ENCODE results near the gene MED17.
"Not testable (repeated sequence)": the region's sequence is repeated elsewhere in the genome, so short reads cannot be mapped to it uniquely, and the experiment has no call there.

DNA sequence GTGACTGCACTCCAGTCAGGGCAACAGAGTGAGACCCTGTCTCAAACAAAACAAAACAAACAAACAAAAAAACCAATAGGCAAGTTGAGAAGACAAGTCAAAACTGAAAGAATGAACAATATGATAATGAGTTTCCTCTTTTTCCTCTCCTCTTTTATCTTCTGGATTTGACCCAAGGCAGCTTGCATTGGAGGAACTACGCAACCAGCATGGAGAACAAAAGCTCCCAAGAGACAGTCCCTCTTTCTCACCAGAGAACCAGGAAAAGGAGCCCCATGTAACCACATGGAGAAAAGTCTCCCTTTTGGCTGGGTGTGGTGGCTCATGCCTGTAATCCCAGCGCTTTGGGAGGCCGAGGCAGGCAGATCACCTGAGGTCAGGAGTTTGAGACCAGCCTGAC is 9.5 kb upstream of the MED17 start:
- not testable (repeated sequence) for TF ChIP-seq EZH2phosphoT487 (IDR thresholded peaks at IDR 0.05; ENCODE audit: borderline replicate concordance, low read depth); TAF1 (IDR thresholded peaks at IDR 0.05; ENCODE audit: borderline replicate concordance, low read depth, low read length); TEAD4 (IDR thresholded peaks at IDR 0.05; ENCODE audit: borderline replicate concordance, insufficient read depth); NRF1 (IDR thresholded peaks at IDR 0.05; ENCODE audit: low read depth, low read length); MEF2A (IDR thresholded peaks at IDR 0.05; ENCODE audit: borderline replicate concordance, low read depth); SMC3 (IDR thresholded peaks at IDR 0.05; ENCODE audit: low read depth, low read length); RAD21 (IDR thresholded peaks at IDR 0.05; ENCODE audit: low read length); EP300 (IDR thresholded peaks at IDR 0.05; ENCODE audit: borderline replicate concordance in 1 of 2, low read depth in 1 of 2, low read length in 1 of 2); YY1 (IDR thresholded peaks at IDR 0.05; ENCODE audit: low read depth)
- TF ChIP-seq, protein P1, sequence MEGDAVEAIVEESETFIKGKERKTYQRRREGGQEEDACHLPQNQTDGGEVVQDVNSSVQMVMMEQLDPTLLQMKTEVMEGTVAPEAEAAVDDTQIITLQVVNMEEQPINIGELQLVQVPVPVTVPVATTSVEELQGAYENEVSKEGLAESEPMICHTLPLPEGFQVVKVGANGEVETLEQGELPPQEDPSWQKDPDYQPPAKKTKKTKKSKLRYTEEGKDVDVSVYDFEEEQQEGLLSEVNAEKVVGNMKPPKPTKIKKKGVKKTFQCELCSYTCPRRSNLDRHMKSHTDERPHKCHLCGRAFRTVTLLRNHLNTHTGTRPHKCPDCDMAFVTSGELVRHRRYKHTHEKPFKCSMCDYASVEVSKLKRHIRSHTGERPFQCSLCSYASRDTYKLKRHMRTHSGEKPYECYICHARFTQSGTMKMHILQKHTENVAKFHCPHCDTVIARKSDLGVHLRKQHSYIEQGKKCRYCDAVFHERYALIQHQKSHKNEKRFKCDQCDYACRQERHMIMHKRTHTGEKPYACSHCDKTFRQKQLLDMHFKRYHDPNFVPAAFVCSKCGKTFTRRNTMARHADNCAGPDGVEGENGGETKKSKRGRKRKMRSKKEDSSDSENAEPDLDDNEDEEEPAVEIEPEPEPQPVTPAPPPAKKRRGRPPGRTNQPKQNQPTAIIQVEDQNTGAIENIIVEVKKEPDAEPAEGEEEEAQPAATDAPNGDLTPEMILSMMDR (IDR thresholded peaks at IDR 0.05): not testable (repeated sequence)
- TF ChIP-seq, protein P2, sequence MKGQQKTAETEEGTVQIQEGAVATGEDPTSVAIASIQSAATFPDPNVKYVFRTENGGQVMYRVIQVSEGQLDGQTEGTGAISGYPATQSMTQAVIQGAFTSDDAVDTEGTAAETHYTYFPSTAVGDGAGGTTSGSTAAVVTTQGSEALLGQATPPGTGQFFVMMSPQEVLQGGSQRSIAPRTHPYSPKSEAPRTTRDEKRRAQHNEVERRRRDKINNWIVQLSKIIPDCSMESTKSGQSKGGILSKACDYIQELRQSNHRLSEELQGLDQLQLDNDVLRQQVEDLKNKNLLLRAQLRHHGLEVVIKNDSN (IDR thresholded peaks at IDR 0.05; ENCODE audit: borderline replicate concordance, low read depth): not testable (repeated sequence)
- TF ChIP-seq, protein P3, sequence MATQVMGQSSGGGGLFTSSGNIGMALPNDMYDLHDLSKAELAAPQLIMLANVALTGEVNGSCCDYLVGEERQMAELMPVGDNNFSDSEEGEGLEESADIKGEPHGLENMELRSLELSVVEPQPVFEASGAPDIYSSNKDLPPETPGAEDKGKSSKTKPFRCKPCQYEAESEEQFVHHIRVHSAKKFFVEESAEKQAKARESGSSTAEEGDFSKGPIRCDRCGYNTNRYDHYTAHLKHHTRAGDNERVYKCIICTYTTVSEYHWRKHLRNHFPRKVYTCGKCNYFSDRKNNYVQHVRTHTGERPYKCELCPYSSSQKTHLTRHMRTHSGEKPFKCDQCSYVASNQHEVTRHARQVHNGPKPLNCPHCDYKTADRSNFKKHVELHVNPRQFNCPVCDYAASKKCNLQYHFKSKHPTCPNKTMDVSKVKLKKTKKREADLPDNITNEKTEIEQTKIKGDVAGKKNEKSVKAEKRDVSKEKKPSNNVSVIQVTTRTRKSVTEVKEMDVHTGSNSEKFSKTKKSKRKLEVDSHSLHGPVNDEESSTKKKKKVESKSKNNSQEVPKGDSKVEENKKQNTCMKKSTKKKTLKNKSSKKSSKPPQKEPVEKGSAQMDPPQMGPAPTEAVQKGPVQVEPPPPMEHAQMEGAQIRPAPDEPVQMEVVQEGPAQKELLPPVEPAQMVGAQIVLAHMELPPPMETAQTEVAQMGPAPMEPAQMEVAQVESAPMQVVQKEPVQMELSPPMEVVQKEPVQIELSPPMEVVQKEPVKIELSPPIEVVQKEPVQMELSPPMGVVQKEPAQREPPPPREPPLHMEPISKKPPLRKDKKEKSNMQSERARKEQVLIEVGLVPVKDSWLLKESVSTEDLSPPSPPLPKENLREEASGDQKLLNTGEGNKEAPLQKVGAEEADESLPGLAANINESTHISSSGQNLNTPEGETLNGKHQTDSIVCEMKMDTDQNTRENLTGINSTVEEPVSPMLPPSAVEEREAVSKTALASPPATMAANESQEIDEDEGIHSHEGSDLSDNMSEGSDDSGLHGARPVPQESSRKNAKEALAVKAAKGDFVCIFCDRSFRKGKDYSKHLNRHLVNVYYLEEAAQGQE (IDR thresholded peaks at IDR 0.05; ENCODE audit: low read depth, low read length): not testable (repeated sequence)
- TF ChIP-seq, protein P4, sequence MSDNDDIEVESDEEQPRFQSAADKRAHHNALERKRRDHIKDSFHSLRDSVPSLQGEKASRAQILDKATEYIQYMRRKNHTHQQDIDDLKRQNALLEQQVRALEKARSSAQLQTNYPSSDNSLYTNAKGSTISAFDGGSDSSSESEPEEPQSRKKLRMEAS (IDR thresholded peaks at IDR 0.05; ENCODE audit: low read depth): not testable (repeated sequence)
- TF ChIP-seq, protein P5, sequence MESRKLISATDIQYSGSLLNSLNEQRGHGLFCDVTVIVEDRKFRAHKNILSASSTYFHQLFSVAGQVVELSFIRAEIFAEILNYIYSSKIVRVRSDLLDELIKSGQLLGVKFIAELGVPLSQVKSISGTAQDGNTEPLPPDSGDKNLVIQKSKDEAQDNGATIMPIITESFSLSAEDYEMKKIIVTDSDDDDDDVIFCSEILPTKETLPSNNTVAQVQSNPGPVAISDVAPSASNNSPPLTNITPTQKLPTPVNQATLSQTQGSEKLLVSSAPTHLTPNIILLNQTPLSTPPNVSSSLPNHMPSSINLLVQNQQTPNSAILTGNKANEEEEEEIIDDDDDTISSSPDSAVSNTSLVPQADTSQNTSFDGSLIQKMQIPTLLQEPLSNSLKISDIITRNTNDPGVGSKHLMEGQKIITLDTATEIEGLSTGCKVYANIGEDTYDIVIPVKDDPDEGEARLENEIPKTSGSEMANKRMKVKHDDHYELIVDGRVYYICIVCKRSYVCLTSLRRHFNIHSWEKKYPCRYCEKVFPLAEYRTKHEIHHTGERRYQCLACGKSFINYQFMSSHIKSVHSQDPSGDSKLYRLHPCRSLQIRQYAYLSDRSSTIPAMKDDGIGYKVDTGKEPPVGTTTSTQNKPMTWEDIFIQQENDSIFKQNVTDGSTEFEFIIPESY (IDR thresholded peaks at IDR 0.05; ENCODE audit: borderline replicate concordance, low read depth): not testable (repeated sequence)
